NCI-H526 (cell line): ENCODE data around the gene GPS2.

Experiments used
- DNase-seq, 2 experiments: peaks; one replicate each; lab custom pipeline; 2025; lab: John Stamatoyannopoulos, UW

Gene GPS2

DNA sequence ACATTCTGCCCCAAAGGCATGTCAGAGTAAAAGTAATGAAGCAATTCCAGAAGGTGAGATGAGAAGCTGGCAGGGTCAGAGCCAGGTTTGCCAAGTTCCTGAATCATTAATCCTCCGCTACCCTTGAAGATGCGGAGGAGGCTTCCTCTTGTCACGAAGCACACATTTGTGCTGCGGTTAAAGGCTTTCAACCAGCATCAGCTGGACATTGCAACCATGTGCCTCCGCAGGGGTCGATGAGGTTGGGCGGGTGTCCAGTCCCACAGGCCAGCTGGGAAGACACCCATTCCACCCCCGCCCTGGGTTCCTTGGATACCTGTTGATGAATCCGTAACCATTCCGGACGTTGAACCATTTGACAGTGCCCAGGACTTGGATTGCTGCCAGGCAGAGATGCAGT, 22.0 kb downstream of the GPS2 start:
- DNase-seq, result no peak

DNA sequence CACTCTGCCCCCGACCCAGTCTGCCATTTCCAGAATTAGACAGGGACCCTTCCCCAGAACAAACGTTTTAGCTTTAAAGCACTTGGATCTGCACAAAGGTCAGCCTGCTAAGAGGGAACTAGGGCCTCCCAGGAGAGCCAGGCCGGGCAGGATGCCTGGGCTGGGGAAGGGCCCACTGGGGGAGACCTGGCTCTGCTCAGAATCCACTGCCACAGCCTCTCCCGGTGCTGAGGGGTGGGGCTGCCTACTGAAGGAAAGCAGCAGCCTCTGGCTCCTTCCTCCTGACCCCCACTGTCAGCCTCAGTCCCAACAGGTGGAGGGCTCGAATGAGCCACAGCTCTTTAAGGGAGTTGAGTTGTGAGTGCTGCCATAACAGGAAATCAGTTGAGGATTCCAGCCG, 22.4 kb downstream of the GPS2 start:
- DNase-seq, result no peak

DNA sequence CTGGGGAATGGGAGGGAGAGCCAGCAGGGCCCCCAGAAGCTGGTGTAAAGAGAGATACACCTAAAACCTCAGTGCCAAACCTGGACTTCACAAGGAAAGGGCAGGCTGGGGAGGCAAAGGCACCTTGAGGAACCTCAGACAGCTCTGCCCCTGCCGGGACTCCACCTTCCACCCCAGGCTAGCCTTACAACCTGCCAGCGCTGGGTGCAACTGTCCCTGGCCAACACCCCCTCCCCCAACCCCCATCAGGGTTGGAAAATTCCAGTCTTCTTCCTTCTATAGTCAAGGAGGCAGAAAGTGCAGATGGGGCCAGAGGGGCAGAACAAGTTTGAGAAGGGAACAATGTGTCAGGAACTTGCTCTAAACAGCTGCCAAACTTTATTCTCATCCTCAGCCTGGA, 23.0 kb downstream of the GPS2 start:
- DNase-seq, result no peak

DNA sequence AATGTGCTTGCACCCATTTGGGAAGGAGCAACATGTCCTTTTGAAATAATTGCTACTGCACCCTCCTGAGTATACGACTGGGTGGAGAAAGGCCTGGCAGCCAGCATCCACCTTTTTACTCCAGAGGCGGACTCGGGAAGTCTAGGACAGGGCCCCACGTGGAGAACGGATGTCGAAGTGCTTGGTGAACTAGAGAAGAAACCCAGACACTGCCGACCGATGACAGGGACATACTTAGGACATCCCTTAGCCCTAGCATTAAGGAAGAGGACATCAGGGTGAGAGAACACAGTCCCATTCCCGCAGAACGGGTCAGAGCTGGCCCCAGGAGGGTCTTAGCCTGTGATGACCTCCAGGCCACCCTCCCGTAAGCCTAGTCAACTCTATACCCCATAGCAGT, 24.5 kb downstream of the GPS2 start:
- no peak for DNase-seq

DNA sequence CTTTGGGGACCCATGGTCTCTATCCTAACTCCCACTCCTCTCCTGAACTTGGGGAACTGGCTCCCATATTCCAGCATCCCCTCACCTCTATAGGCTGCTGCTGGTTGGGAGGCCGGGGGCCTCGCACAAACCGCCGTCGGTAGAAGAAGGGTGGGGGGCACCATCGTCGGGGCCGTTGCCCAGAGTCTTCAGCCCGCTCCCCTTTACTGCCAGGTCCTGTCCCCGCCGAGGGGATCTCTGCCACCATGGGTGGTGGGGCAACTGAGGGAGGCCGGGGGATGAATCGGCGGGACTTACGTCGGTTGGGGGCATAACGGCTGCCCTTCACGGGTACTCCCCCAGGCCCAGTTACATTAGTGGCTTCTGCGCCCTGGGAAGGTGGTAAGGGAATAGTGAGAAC, 25.0 kb downstream of the GPS2 start:
- DNase-seq, result no peak

DNA sequence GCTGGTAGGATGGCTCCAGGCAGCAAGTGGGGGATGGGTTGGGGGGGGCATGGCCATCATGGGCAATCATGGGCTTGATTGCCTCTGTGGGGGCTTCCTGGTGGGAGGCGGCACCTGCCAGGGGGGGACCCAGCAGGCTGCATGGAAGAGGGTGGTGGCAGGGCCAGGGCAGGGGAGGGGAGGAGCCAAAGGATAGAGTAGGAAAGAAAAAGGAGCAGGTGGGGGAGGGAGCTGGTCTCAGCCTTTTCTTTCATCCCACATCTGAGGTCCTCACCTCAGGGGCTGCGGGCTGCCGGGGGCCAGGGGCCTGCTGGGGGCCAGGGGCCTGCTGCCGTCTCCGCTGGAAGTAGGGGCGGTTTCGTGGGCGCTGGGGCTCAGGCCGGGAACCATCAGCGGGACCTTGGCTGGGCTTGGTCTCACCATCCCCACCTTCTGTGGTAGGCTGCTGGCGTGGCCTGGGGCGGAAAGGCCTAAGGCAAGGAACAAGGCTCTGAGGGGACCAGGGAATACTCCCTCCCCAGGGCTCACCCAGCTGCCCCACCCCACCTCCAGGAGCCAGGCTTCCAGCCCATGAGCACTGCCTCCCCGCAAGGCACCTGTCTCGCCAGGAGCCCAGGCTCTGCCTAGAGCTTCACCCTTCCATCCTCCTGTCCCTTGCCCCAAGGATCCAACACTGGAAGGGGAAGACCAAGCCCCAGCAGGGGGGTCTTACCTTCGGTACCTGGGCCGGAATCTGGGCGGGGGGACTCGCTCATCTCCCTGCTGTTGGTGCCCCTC, 25.7 kb downstream of the GPS2 start:
- DNase-seq, result no peak

DNA sequence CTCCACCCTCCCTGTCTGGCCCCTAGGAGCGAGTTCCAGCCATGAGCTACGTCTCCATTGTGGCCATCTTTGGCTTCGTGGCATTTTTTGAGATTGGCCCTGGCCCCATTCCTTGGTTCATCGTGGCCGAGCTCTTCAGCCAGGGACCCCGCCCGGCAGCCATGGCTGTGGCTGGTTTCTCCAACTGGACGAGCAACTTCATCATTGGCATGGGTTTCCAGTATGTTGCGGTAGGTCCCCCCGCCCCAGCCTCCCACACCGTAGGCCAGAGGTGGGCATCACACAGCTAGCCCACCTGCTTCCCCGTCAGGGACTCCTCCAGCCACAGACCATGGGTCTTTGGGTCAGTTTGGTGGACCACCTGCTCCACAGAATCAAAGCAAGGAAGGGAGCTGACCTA, 29.5 kb downstream of the GPS2 start:
- no peak for DNase-seq

DNA sequence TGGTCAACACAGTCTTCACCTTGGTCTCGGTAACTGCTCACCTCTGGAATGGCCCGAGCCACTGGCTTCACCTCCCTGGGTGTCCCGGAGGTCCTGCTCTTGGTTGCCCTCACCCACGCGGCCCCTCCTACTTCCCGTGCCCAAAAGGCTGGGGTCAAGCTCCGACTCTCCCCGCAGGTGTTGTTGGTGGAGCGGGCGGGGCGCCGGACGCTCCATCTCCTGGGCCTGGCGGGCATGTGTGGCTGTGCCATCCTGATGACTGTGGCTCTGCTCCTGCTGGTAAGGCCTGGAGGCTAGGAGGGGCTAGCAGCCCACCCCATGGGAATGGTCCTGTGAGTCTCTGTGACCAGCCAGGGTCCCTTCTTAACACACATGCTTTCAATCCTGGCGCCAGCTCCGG, 30.2 kb downstream of the GPS2 start:
- DNase-seq, result no peak

DNA sequence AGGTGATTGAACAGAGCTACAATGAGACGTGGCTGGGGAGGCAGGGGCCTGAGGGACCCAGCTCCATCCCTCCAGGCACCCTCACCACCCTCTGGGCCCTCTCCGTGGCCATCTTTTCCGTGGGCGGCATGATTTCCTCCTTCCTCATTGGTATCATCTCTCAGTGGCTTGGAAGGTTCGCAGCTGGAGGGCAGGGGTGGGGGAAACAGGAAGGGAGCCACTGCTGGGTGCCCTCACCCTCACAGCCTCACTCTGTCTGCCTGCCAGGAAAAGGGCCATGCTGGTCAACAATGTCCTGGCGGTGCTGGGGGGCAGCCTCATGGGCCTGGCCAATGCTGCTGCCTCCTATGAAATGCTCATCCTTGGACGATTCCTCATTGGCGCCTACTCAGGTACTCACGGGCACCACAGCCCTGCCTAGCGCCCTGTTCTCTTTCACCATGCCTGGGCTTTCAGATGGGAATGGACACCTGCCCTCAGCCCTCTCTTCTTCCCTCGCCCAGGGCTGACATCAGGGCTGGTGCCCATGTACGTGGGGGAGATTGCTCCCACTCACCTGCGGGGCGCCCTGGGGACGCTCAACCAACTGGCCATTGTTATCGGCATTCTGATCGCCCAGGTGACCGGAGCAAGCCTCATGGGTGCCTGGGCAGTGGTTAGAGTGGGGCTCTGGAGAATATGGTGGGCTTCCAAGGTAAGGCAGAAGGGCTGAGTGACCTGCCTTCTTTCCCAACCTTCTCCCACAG, 31.5 kb downstream of the GPS2 start:
- DNase-seq, result no peak

DNA sequence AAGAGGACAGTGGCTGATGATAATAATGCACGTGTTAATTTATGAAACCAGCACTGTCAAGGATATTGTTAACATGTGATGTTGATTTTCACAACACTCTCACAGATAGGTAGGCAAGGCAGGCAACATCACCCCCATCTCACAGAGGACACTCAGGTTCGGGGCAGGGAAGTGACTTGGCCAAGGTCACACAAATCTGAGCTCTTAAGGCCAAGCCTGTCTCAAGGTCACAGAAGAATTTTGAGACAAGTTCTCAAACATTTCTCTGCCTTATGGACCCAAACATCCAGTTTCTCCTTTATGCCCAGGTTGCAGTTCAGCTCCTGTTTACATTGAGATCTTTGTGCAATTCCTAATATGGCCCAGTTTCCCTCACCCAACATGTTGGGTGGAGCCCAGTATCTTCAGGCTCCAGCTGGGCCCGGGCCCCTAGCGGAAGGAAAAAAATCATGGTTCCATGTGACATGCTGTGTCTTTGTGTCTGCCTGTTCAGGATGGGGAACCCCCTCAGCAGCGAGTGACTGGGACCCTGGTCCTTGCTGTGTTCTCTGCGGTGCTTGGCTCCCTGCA, 32.3 kb downstream of the GPS2 start:
- DNase-seq, result peak in 1 of 2 experiments; percentile 19

DNA sequence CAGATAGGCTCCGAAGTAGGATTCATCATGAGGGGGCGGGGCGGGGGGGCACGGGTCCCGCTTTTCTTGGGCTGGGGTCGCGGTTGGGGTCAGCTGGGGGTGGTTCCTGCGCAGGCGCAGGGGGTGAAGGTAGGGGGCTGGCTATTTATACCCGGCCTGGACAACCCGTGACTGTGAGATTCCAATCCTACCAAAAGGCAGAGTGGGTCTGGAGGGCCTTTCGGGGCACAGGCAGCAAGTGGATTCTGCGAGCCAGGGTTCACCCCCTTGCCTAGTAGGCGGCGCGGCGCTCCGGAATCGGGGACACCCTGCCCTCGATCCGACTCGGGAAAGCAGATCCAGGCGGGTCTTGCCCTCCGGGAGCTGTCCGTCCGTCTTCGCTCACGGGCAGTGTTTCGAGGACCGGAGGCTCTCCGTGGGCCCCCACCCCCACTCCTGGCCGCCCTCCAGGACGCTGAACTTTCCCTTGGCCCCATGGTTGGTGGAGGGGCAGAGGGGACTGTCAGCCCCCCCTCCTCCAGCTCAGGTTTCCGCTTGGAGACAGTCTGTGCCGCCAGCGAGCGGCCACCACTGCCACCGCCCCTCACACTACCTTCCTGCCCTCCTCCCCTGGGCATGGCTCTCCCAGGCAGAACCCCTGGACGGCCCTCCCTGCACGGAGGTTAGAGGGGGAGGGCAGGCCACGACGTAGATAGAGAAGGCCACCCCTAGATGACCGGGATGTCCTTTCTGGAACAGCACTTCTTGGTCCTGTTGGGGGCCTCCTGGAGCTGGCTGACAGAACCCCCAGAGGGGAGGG, 33.0 kb downstream of the GPS2 start:
- DNase-seq, result peak in 1 of 2 experiments; percentile 39

DNA sequence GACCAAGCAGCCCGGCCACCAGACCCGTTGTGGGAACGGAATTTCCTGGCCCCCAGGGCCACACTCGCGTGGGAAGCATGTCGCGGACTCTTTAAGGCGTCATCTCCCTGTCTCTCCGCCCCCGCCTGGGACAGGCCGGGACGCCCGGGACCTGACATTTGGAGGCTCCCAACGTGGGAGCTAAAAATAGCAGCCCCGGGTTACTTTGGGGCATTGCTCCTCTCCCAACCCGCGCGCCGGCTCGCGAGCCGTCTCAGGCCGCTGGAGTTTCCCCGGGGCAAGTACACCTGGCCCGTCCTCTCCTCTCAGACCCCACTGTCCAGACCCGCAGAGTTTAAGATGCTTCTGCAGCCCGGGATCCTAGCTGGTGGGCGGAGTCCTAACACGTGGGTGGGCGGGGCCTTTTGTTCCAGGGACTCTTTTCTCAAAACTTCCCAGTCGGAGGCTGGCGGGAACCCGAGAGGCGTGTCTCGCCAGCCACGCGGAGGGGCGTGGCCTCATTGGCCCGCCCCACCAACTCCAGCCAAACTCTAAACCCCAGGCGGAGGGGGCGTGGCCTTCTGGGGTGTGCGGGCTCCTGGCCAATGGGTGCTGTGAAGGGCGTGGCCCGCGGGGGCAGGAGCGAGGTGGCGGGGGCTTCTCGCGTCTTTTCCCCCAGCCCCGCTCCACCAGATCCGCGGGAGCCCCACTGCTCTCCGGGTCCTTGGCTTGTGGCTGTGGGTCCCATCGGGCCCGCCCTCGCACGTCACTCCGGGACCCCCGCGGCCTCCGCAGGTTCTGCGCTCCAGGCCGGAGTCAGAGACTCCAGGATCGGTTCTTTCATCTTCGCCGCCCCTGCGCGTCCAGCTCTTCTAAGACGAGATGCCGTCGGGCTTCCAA, 33.8 kb downstream of the GPS2 start, which contains the start of gene SLC2A4:
SLC2A4 (plus strand) TSS at position 645 of the 879 bp plus-strand sequence; CDS start at position 862, 217 bp downstream.
- peak; percentile 87 to 96 for DNase-seq

DNA sequence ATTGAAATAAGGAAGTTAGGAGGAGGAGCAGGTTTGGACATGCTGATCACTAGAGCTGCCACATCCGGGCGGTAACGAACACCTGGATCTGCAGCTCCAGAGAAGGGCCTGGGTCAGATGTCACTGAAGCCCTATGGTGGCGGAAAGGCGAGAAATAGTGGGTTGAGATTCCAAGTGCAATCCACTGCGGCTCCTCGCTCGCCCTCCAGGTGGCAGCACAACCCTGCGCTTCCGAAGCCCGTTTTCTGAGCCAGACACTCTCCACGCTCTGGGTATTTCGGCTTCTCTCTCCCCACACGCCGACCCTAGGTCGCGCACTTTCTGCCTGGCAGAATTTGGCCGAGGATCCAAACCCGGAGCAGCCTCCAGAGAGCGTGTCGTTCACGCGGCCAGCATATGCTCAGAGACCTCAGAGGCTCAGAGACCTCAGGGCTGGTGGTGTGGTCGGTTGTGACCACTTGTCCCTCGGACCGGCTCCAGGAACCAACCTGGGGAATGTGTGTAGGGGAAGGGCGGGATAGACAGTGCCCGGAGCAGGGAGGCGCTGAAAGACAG, 34.6 kb downstream of the GPS2 start:
- DNase-seq, result peak; percentile 70 to 86

DNA sequence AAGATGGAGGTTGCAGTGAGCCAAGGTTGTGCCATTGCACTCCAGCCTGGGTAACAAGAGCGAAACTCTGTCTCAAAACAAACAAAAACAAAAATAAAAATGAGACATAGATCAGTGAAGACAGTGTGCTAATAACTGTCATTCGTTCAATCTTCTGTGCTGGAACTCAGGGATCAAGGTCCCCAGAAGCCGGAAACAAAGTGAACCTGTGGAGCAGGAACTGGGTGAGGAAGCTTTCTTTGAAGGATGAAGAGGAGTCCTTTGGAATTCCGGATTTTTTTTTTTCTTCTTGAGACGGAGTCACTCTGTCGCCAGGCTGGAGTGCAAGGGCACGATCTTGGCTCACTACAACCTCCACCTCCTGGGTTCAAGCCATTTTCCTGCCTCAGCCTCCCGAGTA, 35.7 kb downstream of the GPS2 start:
- DNase-seq, result no peak

DNA sequence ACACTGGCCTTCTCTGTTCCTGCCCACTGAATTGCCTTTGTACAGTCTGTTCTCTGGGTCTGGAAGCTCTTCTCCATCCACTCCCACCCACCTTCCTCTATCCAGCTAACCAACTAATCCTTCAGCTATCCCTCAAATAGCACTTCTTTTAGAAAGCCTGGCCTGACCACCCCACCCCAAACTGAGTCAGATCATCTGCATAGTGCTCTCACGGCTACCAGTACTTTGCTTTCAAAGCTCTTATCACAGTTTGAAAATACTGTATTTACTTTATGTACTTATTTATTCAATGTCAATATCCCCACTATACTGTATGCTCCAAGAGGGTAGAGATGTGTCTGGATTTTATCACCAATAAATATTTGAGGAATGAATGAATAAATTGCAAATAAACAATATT, 48.4 kb downstream of the GPS2 start:
- no peak for DNase-seq

DNA sequence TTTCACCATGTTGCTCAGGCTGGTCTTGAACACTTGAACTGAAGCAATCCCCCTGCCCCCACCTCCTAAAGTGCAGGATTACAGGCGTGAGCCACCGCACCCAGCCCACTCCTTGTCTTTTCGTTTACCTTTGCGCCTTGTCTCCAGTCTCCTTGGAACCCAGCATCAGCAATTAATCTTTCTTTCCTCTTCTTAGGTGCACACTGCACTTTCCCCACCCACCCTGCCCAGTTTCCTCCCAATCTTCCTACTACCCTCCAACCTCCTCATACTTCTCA, 51.4 kb downstream of the GPS2 start:
- DNase-seq, result no peak

DNA sequence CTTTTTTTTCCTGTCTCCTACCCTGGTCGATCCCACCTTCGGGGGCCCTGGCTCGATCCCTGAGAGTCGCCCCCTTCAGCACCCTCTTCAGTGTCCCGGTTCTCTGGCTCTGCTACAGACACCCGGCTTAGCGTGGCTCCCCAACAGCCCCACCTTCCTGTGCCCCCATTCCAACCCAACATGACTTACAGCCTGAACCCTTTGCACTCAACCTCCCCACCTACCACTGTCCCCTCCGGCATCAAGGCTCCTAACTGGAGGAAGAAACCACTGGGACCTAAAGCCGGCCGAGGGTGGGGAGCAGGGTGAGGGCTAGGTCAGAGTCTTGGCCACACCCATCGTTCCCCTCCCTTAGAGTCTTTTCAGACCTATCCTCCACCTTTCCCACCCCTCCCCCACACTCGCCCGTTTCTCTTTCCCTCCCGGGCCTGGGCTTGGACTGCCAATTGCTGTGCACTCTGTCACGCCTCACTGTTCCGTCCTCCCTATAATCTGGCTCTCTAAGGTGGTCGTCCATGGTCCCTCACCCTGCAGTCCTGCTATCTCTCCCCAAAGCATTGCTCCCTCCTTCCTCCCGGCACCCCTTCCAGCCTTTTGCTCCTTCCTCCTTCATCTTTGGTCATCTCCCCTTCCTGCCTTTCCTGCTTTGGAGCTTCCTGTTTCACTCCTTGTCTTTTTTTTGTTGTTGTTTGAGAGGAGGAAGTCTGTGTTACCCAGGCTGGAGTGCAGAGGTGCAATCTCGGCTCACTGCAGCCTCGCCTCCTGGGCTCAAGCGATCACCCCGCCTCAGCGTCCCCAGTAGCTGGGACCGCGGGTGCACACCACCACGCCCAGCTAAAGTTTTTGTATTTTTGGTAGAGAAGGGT, 52.0 kb downstream of the GPS2 start:
- DNase-seq, result peak; percentile 34 to 70
